Fibroblast of upper back skin (primary cell): ENCODE results near the gene SLC45A3.
"Not testable (repeated sequence)": the region's sequence is repeated elsewhere in the genome, so short reads cannot be mapped to it uniquely, and the experiment has no call there.

Experiments
- DNase-seq: peaks from one replicate; pipeline ENCODE4 v3.0.0-alpha.2; 2013

The SLC45A3 gene

GRCh38 chr1:205667909-205668643 is 12.2 kb downstream of the SLC45A3 start:
- no peak for DNase-seq

DNA sequence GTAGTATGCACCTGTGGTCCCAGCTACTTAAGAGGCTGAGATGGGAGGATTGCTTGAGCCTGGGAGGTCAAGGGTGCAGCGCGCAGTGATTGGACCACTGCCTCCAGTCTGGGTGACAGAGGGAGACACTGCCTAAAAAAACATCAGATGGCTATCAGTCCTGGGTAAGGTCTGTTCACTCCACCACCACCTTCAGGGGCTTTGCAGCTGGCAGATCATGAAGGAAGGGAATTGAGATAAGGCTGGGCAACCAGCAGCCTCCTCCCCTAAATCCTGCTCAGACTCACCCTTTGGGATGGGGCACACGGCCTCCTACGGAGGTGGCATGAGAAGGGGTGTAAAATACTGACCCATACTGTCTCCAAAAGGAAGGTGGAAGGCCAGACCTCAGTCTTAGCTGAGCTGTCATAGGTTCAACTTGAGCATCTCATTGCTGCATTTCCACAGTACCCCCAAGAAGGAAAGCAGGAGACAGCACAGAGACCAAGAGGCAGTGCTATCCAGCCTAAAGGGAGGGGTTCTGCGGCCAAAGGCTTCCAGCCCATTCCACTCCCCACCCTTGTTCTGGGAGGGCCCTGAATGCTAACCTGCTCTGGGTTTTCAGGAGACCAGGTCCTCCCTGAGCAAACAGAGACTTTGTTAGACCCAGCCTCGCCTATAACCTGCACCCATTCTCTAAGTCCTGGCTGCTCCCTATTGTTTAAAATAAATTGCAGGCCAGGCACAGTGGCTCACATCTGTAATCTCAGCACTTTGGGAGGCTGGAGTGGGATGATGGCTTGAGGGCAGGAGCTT is 13.7 kb downstream of the SLC45A3 start:
- DNase-seq, result no peak

DNA sequence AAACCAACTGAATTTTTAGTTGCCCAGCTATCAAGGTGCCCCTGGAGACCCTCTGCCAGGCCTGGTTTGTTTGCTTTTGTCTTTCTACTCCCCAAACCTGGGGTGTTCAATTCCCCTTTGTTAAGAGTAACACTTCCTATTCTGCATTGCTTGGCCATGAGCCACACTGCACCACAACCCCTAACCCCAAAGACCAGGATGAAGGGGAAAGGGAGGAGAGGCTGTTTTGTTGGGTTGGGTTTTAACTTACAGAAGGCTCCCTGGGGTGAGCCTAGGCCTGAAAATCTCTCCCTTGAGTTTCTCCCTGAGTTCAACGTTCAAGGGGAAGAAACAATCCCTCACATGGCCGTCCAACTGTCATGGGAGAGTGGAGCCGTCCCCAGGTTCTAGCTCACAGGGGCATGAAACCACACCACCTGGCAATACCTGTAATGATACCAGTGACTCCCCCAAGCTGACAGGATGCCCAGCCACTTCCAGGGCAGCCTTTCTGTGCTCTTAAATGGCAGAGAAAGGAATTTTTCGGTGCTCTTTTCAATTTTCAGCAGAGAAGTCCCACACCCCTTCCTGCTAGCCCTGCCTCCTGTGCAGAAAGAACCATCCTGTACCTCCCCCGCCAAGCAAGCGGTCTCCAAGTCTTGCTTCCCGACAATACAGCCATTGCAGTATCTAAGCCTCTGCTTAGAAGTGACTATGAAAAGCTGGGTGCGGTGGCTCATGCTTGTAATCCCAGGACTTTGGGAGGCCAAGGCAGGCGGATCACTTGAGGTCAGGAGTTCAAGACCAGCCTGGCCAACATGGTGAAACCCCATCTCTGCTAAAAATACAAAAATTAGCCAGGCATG is 14.9 kb downstream of the SLC45A3 start:
- no peak for DNase-seq

- DNase-seq, result no peak
Measured at GRCh38 chr1:205664399-205665017, 15.8 kb downstream of the SLC45A3 start.

- DNase-seq, result no peak
Measured at GRCh38 chr1:205663286-205663936, 16.9 kb downstream of the SLC45A3 start.

GRCh38 chr1:205662791-205663190 is 17.5 kb downstream of the SLC45A3 start:
- DNase-seq, result no peak

GRCh38 chr1:205662135-205662738 is 18.1 kb downstream of the SLC45A3 start:
- DNase-seq, result no peak

GRCh38 chr1:205661429-205662134 is 18.7 kb downstream of the SLC45A3 start:
- no peak for DNase-seq

- no peak for DNase-seq
Measured at GRCh38 chr1:205660361-205660760, 19.9 kb downstream of the SLC45A3 start.

GRCh38 chr1:205658943-205659581 is 21.2 kb downstream of the SLC45A3 start:
- DNase-seq, result peak; percentile 67

DNA sequence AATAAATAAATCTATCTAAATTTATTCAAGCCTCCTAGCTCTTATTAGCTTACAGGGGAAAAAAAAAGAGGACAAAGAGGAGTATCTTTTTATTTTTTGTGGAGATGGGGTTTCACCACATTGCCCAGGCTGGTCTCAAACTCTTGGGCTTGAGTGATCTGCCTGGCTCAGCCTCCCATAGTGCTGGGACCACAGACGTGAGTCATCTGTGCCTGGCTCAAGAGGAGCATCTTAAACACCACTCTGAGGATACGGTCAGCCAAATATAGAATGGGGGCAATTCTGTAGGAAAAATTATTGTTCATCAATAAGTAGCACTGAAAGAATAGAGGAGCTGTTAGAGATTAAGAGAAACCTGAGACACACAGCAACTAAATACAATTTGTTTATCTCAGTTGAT is 24.1 kb downstream of the SLC45A3 start:
- peak; percentile 34 for DNase-seq

DNA sequence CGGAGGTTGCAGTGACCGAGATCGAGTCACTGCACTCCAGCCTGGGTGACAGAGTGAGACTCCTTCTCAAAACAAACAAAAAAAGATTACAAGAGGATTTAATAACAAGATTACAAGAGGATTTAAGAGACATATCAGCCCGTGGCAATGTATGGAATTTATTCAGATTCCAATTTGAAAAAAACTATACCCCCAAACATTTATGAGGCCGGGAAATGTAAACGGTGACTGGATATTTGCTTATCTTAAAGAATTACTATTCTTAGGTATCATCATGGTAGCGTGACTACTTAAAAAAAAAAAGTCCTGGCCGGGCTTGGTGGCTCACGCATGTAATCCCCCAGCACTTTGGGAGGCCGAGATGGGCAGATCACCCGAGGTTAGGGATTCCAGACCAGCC is 27.3 kb downstream of the SLC45A3 start:
- no peak for DNase-seq

- no peak for DNase-seq
Measured at GRCh38 chr1:205650241-205650640, 30.1 kb downstream of the SLC45A3 start.

DNA sequence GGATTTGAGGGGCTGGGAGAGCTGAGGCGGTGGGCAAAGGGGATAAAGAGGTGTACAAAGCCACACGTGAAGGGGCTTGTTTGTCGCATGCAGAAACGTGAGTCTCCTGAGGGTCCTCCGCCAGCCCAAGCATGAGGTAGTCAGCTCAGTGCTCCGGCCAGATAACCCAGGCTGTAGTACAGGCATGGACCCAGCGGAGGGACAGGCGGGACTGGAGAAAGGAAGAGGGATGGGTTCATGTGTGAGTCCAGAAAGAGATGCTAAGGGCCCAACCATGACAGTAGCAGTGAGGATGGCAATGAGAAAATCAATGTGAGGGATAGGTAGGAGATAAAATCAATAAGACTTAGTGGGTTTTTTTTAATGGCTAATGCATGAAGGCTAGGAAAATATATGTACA is 34.8 kb downstream of the SLC45A3 start:
- no peak for DNase-seq

- DNase-seq, result no peak
Measured at GRCh38 chr1:205642679-205643307, 37.5 kb downstream of the SLC45A3 start.

GRCh38 chr1:205639567-205639966 is 40.7 kb downstream of the SLC45A3 start:
- DNase-seq, result no peak

GRCh38 chr1:205637854-205638468 is 42.3 kb downstream of the SLC45A3 start:
- DNase-seq, result no peak

DNA sequence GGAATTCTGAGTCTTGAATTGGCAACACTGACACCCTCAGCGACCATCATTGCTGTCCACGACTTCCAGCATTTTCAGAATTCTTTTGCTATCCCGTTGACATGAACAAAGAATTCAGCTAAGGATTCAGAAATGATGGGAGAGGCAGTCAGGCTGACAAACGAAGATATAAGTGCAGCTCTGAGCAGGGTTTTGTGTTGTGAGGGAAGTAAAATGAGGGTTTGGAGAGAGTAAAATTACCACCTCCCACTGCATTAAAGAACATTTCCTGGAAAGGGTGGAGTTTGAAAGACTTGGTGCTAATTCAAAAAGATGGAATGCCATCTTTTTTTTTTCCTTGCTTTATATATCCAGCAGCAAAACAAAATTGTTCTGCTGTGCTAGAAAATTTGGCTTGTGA is 43.6 kb downstream of the SLC45A3 start:
- DNase-seq, result peak; percentile 10

- DNase-seq, result not testable (repeated sequence)
Measured at GRCh38 chr1:205636138-205636530, 44.2 kb downstream of the SLC45A3 start.
